Sigmoid colon (tissue), 7 donors: Measurements from ENCODE around the gene EEF1AKMT2. TPM values are rescaled to one million over a fixed set of nuclear protein-coding genes. Genes with fewer than 3 reads are reported as not detected.
A peak's percentile ranks its signal among the peaks of the same experiment; 100 is the strongest.

Experiments used
- DNase-seq: peaks from one replicate; pipeline ENCODE4 v3.0.0-alpha.2; 2019
- H3K27ac ChIP-seq, 4 donors: fragments of 200-600 bp; sonication (generic); one replicate each; pipeline ENCODE4 v1.5.1; 2016 to 2019; ENCODE audit warnings: mild to moderate bottlenecking in 1 of 4
- H3K27me3 ChIP-seq, 3 donors: fragments of 200-600 bp; sonication (generic); one replicate each; pipeline ENCODE4 v1.5.1; 2019; ENCODE audit warnings: mild to moderate bottlenecking in 1 of 3
- H3K36me3 ChIP-seq, 4 donors: fragments of 200-600 bp; sonication (generic); one replicate each; pipeline ENCODE4 v1.5.1; 2016 to 2019
- H3K4me1 ChIP-seq, 4 donors: fragments of 200-600 bp; sonication (generic); one replicate each; pipeline ENCODE4 v1.5.1; 2017 to 2019
- H3K4me3 ChIP-seq, 4 donors: fragments of 200-600 bp; sonication (generic); one replicate each; pipeline ENCODE4 v1.5.1; 2017 to 2019; ENCODE audit warnings: mild to moderate bottlenecking in 2 of 4, moderate library complexity in 1 of 4
- H3K9me3 ChIP-seq, 4 donors: fragments of 200-600 bp in 3 of 4; sonication (generic) in 3 of 4; one replicate each; pipeline versions ENCODE4 v1.5.1 to v1.6.1; 2013 to 2019
- EP300 ChIP-seq, 4 donors: sonication (generic); formaldehyde crosslinking; IDR thresholded peaks; one replicate each; pipeline ENCODE4 v1.6.1; 2017; ENCODE audit warnings: antibody characterized with exemption in 4 of 4
- POLR2A ChIP-seq, 2 donors: fragments of 450-650 bp; IDR thresholded peaks; one replicate each; pipeline ENCODE4 v1.6.1; 2016; ENCODE audit warnings: antibody characterized with exemption in 2 of 2, mild to moderate bottlenecking in 2 of 2, moderate library complexity in 2 of 2
- POLR2AphosphoS5 ChIP-seq, 4 donors: sonication (generic); formaldehyde crosslinking; IDR thresholded peaks; one replicate each; pipeline ENCODE4 v1.6.1; 2017; ENCODE audit warnings: antibody characterized with exemption in 4 of 4
- WGBS, 2 donors: extraction: QIAGEN DNeasy Blood & Tissue Kit; methylation state at CpG; one replicate each; pipeline ENCODE4 v1.1.7; 2013; 5-methylcytosine and 5-hydroxymethylcytosine counted together
- intact Hi-C: fragments of 100-400 bp; cut with DNase I; formaldehyde crosslinking; loops from one replicate; pipeline ENCODE4 v1.15.1; 2023
- polyA plus RNA-seq, 3 donors: library from polyadenylated mRNA; stranded (reverse); fragments of 200-250 nt; gene quantifications; one replicate each; pipeline ENCODE4 v1.2.3, GENCODE V29; 2013
- total RNA-seq, 4 donors: library from RNA; depleted of rRNA; stranded (reverse); fragments of >200 nt; gene quantifications; one replicate each; pipeline ENCODE4 v1.1.0, GENCODE V29; 2016
- TF ChIP-seq, protein P1 (sequence below), 4 experiments: fragments of 450-650 bp in 3 of 4; fragments of 200-600 bp in 1 of 4; IDR thresholded peaks; one replicate each; pipeline ENCODE4 v1.5.1; 2016 to 2019; ENCODE audit warnings: antibody characterized with exemption in 4 of 4, mild to moderate bottlenecking in 3 of 4, moderate library complexity in 2 of 4
- donor health status: healthy with polysubstance abuse.
- donor health status: Bipolar disorder and iron deficiency.
- donor health status: healthy.

The EEF1AKMT2 gene
- total and polyA plus RNA-seq, 7 donors = 10.0 to 19.7 (median 15.6) TPM

DNA sequence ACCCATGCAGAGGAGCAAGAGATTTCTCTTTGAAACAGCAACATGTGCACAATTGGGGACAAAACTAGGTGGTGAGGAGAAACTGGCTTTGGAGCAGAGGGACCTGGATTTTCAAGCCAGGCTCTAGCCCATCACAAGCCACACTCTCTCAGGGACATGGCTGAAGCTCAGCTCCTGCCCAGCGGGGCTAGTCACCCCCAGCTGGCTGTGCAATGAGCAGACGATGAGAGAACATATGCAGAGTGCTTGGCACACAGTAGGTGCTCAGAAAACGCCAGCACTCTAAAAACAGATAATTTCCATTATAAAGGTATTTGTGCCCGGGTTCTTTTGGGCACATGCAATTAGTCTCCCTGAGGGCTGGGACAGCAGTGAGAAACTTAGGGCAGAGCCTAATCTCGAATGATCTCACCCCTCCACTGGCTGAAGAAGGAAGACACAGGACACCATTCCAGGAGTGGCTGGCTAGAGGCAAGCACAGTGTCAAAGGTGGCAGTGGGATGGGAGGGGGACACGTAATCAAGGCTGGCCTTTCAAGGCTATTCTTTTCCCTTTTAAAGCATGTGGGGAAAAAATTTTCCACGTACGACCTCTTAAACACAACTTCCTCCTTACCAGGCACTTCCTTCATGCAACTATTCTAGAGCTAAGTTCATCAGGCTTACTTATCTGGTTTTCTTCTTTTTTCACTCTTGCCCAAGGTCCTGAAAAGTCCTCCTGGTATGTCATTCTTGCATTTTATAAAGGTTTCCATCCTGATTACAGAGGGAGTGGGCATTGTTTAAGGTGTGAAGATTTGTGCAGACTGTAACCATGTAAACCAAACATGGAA lies 62.6 kb downstream of the EEF1AKMT2 start:
- Histone ChIP-seq H3K4me3 (no peak overlapping the region), H3K27ac (peak overlapping the region; percentile 35 to 94 (median 69)), H3K4me1 (peaks cover 0 to 97% (median 79%) of the 10 kb centered on the region in 4 donors), H3K36me3 (no peaks in the 10 kb centered on the region), H3K27me3 (no peaks in the 10 kb centered on the region), H3K9me3 (no peaks in the 10 kb centered on the region)
- intact Hi-C loops = no loop called here
- DNase-seq = no peak
- TF ChIP-seq POLR2AphosphoS5 (IDR thresholded peaks at IDR 0.05) = peak in 2 of 4 donors; percentile 9 to 13
- no peak for TF ChIP-seq EP300 (IDR thresholded peaks at IDR 0.05)
- no peak for TF ChIP-seq POLR2A (IDR thresholded peaks at IDR 0.05)
- TF ChIP-seq, protein P1, sequence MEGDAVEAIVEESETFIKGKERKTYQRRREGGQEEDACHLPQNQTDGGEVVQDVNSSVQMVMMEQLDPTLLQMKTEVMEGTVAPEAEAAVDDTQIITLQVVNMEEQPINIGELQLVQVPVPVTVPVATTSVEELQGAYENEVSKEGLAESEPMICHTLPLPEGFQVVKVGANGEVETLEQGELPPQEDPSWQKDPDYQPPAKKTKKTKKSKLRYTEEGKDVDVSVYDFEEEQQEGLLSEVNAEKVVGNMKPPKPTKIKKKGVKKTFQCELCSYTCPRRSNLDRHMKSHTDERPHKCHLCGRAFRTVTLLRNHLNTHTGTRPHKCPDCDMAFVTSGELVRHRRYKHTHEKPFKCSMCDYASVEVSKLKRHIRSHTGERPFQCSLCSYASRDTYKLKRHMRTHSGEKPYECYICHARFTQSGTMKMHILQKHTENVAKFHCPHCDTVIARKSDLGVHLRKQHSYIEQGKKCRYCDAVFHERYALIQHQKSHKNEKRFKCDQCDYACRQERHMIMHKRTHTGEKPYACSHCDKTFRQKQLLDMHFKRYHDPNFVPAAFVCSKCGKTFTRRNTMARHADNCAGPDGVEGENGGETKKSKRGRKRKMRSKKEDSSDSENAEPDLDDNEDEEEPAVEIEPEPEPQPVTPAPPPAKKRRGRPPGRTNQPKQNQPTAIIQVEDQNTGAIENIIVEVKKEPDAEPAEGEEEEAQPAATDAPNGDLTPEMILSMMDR (IDR thresholded peaks at IDR 0.05) = no peak
- 51 to 53% methylated on average over 8 of the region's 8 CpGs for WGBS, 2 donors

DNA sequence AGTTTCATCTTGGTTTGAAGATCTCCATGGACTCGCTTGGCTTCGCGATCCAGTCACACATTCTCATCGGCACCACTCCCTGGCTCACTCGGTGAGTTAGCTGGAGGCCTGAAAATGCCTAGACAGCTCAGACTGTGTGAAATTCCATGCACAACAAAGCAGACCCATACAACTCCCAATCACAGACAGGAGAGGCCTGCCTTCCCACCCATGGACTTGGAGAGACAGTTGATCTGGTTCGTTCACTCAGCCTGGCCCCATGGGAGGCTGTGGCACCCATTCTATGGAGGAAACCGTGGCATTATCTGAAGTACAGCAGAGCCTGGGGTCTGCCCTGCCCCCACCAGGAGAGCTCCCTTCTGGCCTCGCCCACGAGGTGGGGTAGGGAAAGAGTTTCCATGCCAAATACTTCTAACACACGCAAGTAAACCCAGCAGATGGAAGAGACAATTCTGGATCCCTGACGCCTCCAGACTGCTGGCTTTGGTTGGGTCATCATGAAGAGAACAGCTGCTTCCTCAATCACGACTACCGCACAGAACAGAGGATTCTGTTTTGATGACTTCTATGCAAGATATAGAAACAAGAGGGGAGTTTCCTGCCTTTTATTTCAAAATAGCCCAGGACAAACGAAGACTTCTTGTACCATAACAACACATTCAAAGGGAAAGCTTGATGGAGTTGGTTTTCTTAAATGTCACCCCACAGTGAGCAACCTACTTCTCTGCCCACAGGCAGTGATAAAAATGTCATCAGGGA lies 63.4 kb downstream of the EEF1AKMT2 start:
- Histone ChIP-seq H3K9me3 (no peaks in the 10 kb centered on the region), H3K36me3 (no peaks in the 10 kb centered on the region), H3K27me3 (no peaks in the 10 kb centered on the region), H3K4me3 (no peak overlapping the region), H3K27ac (peak overlapping the region; percentile 52 to 94 (median 69)), H3K4me1 (peaks cover 0 to 97% (median 79%) of the 10 kb centered on the region in 4 donors)
- no peak for TF ChIP-seq POLR2A (IDR thresholded peaks at IDR 0.05)
- TF ChIP-seq POLR2AphosphoS5 (IDR thresholded peaks at IDR 0.05) = peak in 1 of 4 donors; percentile 10
- TF ChIP-seq, protein P1 (IDR thresholded peaks at IDR 0.05) = no peak
- peak in 2 of 4 donors; percentile 60 to 62 for TF ChIP-seq EP300 (IDR thresholded peaks at IDR 0.05)
- no peak for DNase-seq
- 50 to 65% methylated on average over 14 of the region's 14 CpGs for WGBS, 2 donors
- intact Hi-C loops = no loop called here

DNA sequence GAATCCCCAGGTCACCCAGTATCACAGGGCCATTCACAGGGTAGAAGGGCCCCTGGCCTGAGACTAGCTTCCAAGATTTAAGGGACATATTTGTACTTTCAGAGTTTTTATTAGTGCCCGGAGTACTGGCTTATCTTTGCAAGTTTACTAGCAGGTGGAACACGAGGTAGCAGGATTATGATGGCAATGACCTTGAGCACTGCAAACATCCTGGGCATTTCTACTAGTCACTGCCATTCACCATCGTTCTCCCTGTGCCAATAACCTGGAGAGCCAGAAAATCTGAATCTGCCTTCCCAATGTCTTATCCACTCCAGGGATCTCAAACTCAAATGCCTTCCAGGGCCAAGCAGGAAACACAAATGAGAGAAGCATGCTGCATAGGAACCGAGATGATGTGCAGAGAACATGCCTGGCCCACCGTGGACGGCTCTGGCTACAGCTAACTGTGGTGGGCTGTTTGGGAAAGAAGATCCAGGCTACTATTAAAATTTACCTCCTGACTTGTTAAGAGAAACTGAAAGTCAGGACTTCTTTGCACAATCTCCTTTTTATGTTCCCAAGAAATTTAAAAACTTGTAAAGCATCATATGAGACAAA lies 64.2 kb downstream of the EEF1AKMT2 start:
- H3K4me1 ChIP-seq = peaks cover 0 to 97% (median 79%) of the 10 kb centered on the region in 4 donors
- H3K27ac ChIP-seq = peak overlapping the region; percentile 52 to 94 (median 69)
- intact Hi-C loops = no loop called here
- WGBS, 2 donors = 24 to 67% methylated on average over 6 of the region's 6 CpGs
- no peak for DNase-seq
- no peaks in the 10 kb centered on the region for H3K36me3 ChIP-seq
- H3K9me3 ChIP-seq = no peaks in the 10 kb centered on the region
- TF ChIP-seq POLR2AphosphoS5 (IDR thresholded peaks at IDR 0.05) (no peak), POLR2A (IDR thresholded peaks at IDR 0.05) (no peak), EP300 (IDR thresholded peaks at IDR 0.05) (no peak)
- TF ChIP-seq, protein P1 (IDR thresholded peaks at IDR 0.05) = no peak
- H3K27me3 ChIP-seq = no peaks in the 10 kb centered on the region
- H3K4me3 ChIP-seq = no peak overlapping the region

DNA sequence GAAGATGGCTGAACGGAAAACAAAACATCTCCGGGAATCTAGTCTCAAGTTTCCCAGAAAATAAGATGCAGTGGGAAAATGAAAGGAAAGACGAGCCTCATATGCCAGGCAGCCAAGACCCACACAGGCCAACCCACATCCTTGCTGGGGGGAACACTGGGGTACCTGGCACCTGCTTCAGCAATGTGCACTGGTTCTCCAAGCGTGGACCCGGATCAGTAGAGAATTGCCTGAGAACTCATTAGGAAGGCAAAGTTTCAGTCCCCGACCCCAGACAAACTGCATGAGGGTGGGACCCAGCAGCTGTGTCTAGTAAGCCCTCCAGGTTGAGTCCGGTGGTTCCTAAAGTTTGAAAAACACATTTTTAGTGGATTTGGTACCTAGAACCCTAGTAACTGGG lies 65.9 kb downstream of the EEF1AKMT2 start:
- Histone ChIP-seq H3K27me3 (no peaks in the 10 kb centered on the region), H3K4me3 (no peak overlapping the region), H3K36me3 (no peaks in the 10 kb centered on the region), H3K4me1 (peaks cover 0 to 97% (median 85%) of the 10 kb centered on the region in 4 donors), H3K27ac (no peak overlapping the region), H3K9me3 (no peaks in the 10 kb centered on the region)
- peak; percentile 50 for DNase-seq
- no peak for TF ChIP-seq EP300 (IDR thresholded peaks at IDR 0.05)
- no peak for TF ChIP-seq POLR2A (IDR thresholded peaks at IDR 0.05)
- intact Hi-C loops = no loop called here
- WGBS, 2 donors = 88 to 97% methylated on average over 7 of the region's 7 CpGs
